ENCODE measurements around the gene PCDHGA4.

DNA sequence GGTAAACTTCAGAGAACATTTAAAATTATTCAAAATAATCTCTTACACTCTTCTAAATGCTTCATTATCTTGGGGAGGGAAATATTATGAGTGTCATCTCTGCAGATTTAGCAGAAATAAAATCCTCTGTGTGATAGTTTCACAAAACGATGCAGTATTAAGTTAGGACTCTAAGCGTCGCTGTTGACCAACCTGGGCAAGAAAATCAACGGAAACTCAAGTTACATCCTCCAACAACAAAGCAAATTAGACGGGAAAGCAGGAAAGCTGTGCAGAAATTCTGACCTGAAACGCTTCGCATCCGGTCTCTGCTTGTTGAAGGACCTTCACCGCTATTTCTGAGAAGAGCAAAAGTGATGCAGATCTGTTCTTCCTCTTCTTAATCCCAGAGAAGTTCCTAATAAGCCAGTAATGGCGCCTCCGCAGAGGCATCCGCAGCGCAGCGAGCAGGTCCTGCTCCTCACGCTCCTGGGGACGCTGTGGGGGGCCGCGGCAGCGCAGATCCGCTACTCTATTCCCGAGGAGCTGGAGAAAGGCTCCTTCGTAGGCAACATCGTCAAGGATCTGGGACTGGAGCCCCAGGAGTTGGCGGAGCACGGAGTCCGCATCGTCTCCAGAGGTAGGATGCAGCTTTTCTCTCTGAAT is 19.0 kb downstream of the PCDHGA4 start, which contains the start of gene PCDHGA6:
- TF ChIP-seq, protein P1, sequence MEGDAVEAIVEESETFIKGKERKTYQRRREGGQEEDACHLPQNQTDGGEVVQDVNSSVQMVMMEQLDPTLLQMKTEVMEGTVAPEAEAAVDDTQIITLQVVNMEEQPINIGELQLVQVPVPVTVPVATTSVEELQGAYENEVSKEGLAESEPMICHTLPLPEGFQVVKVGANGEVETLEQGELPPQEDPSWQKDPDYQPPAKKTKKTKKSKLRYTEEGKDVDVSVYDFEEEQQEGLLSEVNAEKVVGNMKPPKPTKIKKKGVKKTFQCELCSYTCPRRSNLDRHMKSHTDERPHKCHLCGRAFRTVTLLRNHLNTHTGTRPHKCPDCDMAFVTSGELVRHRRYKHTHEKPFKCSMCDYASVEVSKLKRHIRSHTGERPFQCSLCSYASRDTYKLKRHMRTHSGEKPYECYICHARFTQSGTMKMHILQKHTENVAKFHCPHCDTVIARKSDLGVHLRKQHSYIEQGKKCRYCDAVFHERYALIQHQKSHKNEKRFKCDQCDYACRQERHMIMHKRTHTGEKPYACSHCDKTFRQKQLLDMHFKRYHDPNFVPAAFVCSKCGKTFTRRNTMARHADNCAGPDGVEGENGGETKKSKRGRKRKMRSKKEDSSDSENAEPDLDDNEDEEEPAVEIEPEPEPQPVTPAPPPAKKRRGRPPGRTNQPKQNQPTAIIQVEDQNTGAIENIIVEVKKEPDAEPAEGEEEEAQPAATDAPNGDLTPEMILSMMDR (IDR thresholded peaks at IDR 0.05), result peak in 2 of 6 experiments; percentile 5 to 20
- TF ChIP-seq POLR2A (IDR thresholded peaks at IDR 0.05), result no peak

All from Peyer's patch (tissue), 4 donors.